ENCODE measurements around the gene ZNF682.

- no peak for TF ChIP-seq POLR2A (IDR thresholded peaks at IDR 0.05)
- TF ChIP-seq CTCF (IDR thresholded peaks at IDR 0.05), result no peak
These were observed 33.6 kb downstream of the ZNF682 start for GRCh38 chr19:20005741-20006140.

All from suprapubic skin (tissue), 3 donors.